ENCODE measurements around the gene PSMC4. TPM values are rescaled to one million over a fixed set of nuclear protein-coding genes. Genes with fewer than 3 reads are reported as not detected.
"Not testable (repeated sequence)": the region's sequence is repeated elsewhere in the genome, so short reads cannot be mapped to it uniquely, and the experiment has no call there.

PSMC4 gene
- total and polyA plus RNA-seq, 7 donors = 76.0 to 310 (median 132) TPM

- TF ChIP-seq, protein P1, sequence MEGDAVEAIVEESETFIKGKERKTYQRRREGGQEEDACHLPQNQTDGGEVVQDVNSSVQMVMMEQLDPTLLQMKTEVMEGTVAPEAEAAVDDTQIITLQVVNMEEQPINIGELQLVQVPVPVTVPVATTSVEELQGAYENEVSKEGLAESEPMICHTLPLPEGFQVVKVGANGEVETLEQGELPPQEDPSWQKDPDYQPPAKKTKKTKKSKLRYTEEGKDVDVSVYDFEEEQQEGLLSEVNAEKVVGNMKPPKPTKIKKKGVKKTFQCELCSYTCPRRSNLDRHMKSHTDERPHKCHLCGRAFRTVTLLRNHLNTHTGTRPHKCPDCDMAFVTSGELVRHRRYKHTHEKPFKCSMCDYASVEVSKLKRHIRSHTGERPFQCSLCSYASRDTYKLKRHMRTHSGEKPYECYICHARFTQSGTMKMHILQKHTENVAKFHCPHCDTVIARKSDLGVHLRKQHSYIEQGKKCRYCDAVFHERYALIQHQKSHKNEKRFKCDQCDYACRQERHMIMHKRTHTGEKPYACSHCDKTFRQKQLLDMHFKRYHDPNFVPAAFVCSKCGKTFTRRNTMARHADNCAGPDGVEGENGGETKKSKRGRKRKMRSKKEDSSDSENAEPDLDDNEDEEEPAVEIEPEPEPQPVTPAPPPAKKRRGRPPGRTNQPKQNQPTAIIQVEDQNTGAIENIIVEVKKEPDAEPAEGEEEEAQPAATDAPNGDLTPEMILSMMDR (IDR thresholded peaks at IDR 0.05) = no peak
- no peak overlapping the region for H3K27ac ChIP-seq
- DNase-seq (no peak), ATAC-seq (no peak)
- WGBS, 3 donors = 78 to 85% (median 79%) methylated on average over 2 of the region's 2 CpGs
- no peaks in the 10 kb centered on the region for H3K4me1 ChIP-seq
- H3K27me3 ChIP-seq (ENCODE audit: insufficient read depth in 3 of 3, low read length in 2 of 3) = peaks cover 0 to 16% (median 0%) of the 10 kb centered on the region in 3 donors
- intact Hi-C loops (cut with DNase I) = no loop called here
- H3K36me3 ChIP-seq (ENCODE audit: insufficient read depth in 1 of 2, low read depth in 1 of 2) = no peaks in the 10 kb centered on the region
- no peak overlapping the region for H3K4me3 ChIP-seq
- no peaks in the 10 kb centered on the region for H3K9me3 ChIP-seq
Observed at GRCh38 chr19:39949026-39949747, 21.8 kb upstream of the PSMC4 start.

GRCh38 chr19:39951065-39951650, 19.8 kb upstream of the PSMC4 start:
- 87 to 91% (median 89%) methylated on average over 2 of the region's 2 CpGs for WGBS, 3 donors
- Histone ChIP-seq H3K4me1 (no peaks in the 10 kb centered on the region), H3K27me3 (ENCODE audit: insufficient read depth in 3 of 3, low read length in 2 of 3) (peaks cover 0 to 11% (median 0%) of the 10 kb centered on the region in 3 donors), H3K27ac (no peak overlapping the region), H3K36me3 (ENCODE audit: insufficient read depth in 1 of 2, low read depth in 1 of 2) (no peaks in the 10 kb centered on the region), H3K9me3 (no peaks in the 10 kb centered on the region), H3K4me3 (no peak overlapping the region)
- DNase-seq (no peak), ATAC-seq (no peak)
- TF ChIP-seq, protein P1 (IDR thresholded peaks at IDR 0.05) = no peak
- intact Hi-C loops (cut with DNase I) = no loop called here

DNA sequence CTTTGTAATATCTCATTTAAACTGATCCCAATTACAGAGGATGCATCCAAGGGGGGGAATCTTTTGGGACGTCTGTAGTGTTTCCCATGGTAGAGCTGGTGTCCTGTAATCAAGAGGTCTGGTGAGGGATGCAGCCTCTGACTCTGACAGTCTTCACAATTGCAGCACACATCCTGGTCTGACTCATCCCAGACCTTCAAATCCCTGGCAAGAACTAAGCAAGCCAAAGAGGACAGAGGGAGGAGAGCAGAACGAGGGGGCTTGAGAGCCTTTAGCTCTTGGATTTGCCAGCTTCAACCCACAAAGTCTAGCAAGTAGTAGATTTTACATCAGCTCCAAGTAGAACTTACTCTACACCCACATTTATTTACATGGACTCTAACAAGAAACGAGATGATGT, 19.3 kb upstream of the PSMC4 start:
- H3K36me3 ChIP-seq (ENCODE audit: insufficient read depth in 1 of 2, low read depth in 1 of 2) = no peaks in the 10 kb centered on the region
- H3K4me3 ChIP-seq = no peak overlapping the region
- H3K4me1 ChIP-seq = no peaks in the 10 kb centered on the region
- TF ChIP-seq, protein P1 (IDR thresholded peaks at IDR 0.05) = no peak
- no peak for ATAC-seq
- no peak overlapping the region for H3K27ac ChIP-seq
- peaks cover 0 to 11% (median 0%) of the 10 kb centered on the region in 3 donors for H3K27me3 ChIP-seq (ENCODE audit: insufficient read depth in 3 of 3, low read length in 2 of 3)
- intact Hi-C loops (cut with DNase I) = no loop called here
- no peak for DNase-seq
- no peaks in the 10 kb centered on the region for H3K9me3 ChIP-seq
- 49 to 60% (median 55%) methylated on average over 3 of the region's 3 CpGs for WGBS, 3 donors

DNA sequence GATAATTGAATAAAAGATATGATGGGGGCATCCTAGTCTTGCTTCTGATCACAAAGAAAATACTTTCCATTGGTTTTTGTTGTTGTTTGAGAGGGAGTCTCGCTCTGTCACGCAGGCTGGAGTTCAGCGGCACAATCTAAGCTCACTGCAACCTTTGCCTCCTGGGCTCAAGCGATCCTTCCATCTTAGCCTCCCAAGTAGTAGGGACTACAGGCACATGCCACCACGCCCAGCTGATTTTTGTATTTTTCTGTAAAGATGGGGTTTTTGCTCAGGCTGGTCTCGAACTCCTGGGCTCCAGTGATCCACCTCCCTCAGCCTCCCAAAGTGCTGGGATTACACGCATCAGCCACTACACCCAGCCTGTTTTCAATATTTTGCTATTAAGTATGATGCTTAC, 17.1 kb upstream of the PSMC4 start:
- no peak overlapping the region for H3K27ac ChIP-seq

GRCh38 chr19:39957886-39958285, 13.1 kb upstream of the PSMC4 start:
- H3K36me3 ChIP-seq (ENCODE audit: insufficient read depth in 1 of 2, low read depth in 1 of 2); H3K4me3 ChIP-seq; H3K9me3 ChIP-seq; H3K27ac ChIP-seq; H3K27me3 ChIP-seq (ENCODE audit: insufficient read depth in 3 of 3, low read length in 2 of 3); intact Hi-C loops (cut with DNase I); ATAC-seq; H3K4me1 ChIP-seq; DNase-seq: not testable (repeated sequence)
- 84 to 91% (median 89%) methylated on average over 5 of the region's 5 CpGs for WGBS, 3 donors

More for the DNA sequence above, 17.1 kb upstream of the PSMC4 start:
- H3K9me3 ChIP-seq = no peaks in the 10 kb centered on the region
- no peak overlapping the region for H3K4me3 ChIP-seq
- no peaks in the 10 kb centered on the region for H3K36me3 ChIP-seq (ENCODE audit: insufficient read depth in 1 of 2, low read depth in 1 of 2)
- intact Hi-C loops (cut with DNase I) = no loop called here
- ATAC-seq (no peak), DNase-seq (no peak)
- TF ChIP-seq, protein P1 (IDR thresholded peaks at IDR 0.05) = no peak
- no peaks in the 10 kb centered on the region for H3K4me1 ChIP-seq
- no peaks in the 10 kb centered on the region for H3K27me3 ChIP-seq (ENCODE audit: insufficient read depth in 3 of 3, low read length in 2 of 3)
- 85 to 91% (median 91%) methylated on average over 7 of the region's 7 CpGs for WGBS, 3 donors

DNA sequence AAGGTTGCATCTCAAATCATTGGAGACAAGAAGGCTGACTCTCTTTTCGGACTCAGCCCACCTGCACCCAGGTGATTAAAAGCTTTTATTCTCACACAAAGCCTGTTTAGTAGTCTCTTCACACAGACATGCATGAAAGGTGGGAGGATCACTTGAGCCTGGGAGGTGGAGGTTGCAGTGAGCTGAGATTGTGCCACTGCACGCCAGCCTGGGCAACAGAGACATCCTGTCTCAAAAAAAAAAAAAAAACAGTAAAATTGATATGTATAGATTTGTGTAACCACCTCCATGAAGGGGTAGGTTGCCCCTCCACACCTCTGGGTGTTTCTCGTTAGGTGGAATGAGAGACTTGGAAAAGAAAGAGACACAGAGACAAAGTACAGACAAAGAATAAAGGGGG, 12.0 kb upstream of the PSMC4 start:
- H3K36me3 ChIP-seq (ENCODE audit: insufficient read depth in 1 of 2, low read depth in 1 of 2); DNase-seq; H3K27ac ChIP-seq; H3K4me1 ChIP-seq; ATAC-seq; H3K9me3 ChIP-seq; H3K27me3 ChIP-seq (ENCODE audit: insufficient read depth in 3 of 3, low read length in 2 of 3); H3K4me3 ChIP-seq; intact Hi-C loops (cut with DNase I): not testable (repeated sequence)
- 89 to 96% (median 94%) methylated on average over 3 of the region's 3 CpGs for WGBS, 3 donors

DNA sequence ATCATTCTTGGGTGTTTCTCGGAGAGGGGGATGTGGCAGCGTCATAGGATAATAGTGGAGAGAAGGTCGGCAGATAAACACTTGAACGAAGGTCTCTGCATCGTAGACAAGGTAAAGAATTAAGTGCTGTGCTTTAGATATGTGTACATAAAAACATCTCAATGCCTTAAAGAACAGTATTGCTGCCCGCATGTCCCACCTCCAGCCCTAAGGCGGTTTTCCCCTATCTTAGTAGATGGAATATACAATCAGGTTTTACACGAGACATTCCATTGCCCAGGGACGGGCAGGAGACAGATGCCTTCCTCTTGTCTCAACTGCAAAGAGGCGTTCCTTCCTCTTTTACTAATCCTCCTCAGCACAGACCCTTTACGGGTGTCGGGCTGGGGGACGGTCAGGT, 11.6 kb upstream of the PSMC4 start:
- H3K4me1 ChIP-seq; DNase-seq; intact Hi-C loops (cut with DNase I); H3K27me3 ChIP-seq (ENCODE audit: insufficient read depth in 3 of 3, low read length in 2 of 3); H3K9me3 ChIP-seq; H3K4me3 ChIP-seq; ATAC-seq; H3K36me3 ChIP-seq (ENCODE audit: insufficient read depth in 1 of 2, low read depth in 1 of 2); H3K27ac ChIP-seq: not testable (repeated sequence)
- 70 to 81% (median 71%) methylated on average over 9 to 10 of the region's 13 CpGs for WGBS, 3 donors
